Activated CD8-positive, alpha-beta T cell treated with anti-CD3 and anti-CD28 coated beads for 36 hours (primary cell): ENCODE data around the gene PRDM5. TPM values are rescaled to one million over a fixed set of nuclear protein-coding genes. Genes with fewer than 3 reads are reported as not detected.
A peak's percentile ranks its signal among the peaks of the same experiment; 100 is the strongest.

Experiments
- ATAC-seq: fragments of 200-7000 bp; cut with Tn5 transposase; one replicate; pipeline ENCODE4 v1.10.0; 2021; ENCODE audit warnings: mild to moderate bottlenecking, moderate library complexity
- CTCF ChIA-PET: fragments of 350-600 bp; sonication (Branson Sonifier 250); formaldehyde crosslinking; loops from one replicate; lab custom pipeline; 2021; ENCODE audit warnings: antibody characterized with exemption; lab: Charles Lee
- POLR2A ChIA-PET: fragments of 350-600 bp; sonication (Branson Sonifier 250); formaldehyde crosslinking; loops from one replicate; lab custom pipeline; 2021; ENCODE audit warnings: antibody characterized with exemption; lab: Charles Lee
- DNase-seq: peaks from one replicate; pipeline ENCODE4 v3.0.0-alpha.2; 2020
- H3K27ac Mint-ChIP-seq: one replicate; pipeline ENCODE4 v1.8.0; 2021; ENCODE audit warnings: mild to moderate bottlenecking, mixed read lengths
- H3K27me3 Mint-ChIP-seq: one replicate; pipeline ENCODE4 v1.8.0; 2021; ENCODE audit warnings: mixed read lengths
- H3K36me3 Mint-ChIP-seq: one replicate; pipeline ENCODE4 v1.8.0; 2021; ENCODE audit warnings: low read depth, mixed read lengths
- H3K4me1 Mint-ChIP-seq: one replicate; pipeline ENCODE4 v1.8.0; 2021; ENCODE audit warnings: low read depth, mixed read lengths
- H3K4me3 Mint-ChIP-seq: one replicate; pipeline ENCODE4 v1.8.0; 2021; ENCODE audit warnings: mild to moderate bottlenecking, moderate library complexity, mixed read lengths
- H3K9me3 Mint-ChIP-seq: one replicate; pipeline ENCODE4 v1.8.0; 2021; ENCODE audit warnings: mixed read lengths
- CTCF ChIP-seq: fragments of 200-600 bp; IDR thresholded peaks from one replicate; pipeline ENCODE4 v1.8.0; 2022; ENCODE audit warnings: antibody characterized with exemption, mild to moderate bottlenecking
- intact Hi-C: fragments of 100-400 bp; cut with micrococcal nuclease; formaldehyde crosslinking; loops from one replicate; pipeline ENCODE4 v1.10.0; 2022
- total RNA-seq, 2 experiments: library from RNA; stranded (reverse); gene quantifications; one replicate each; pipeline ENCODE4 v1.2.3, GENCODE V29; 2021

Gene PRDM5
- under 1 TPM; 0.51 to 0.52 TPM for total RNA-seq

GRCh38 chr4:120922381-120923206, at the start of gene PRDM5:
Gene PRDM5 (minus strand): TSS chr4:120922726. CDS start chr4:120922608, 118 bp downstream.
- TF ChIP-seq CTCF = no peak
- intact Hi-C loops = no loop called here
- peaks cover 23% of the 10 kb centered on the region for H3K4me1 Mint-ChIP-seq
- DNase-seq (peak; percentile 56), ATAC-seq (peak; percentile 49)
- H3K27ac Mint-ChIP-seq = peak within 1 kb of the TSS; percentile 82
- H3K27me3 Mint-ChIP-seq = peaks cover 16% of the 10 kb centered on the region
- peak within 1 kb of the TSS; percentile 91 for H3K4me3 Mint-ChIP-seq
- CTCF ChIA-PET = interaction anchor here (1.1 to 1.2 kb wide), 2 partner anchors 14 to 202 kb away, joined by 3 read pairs; no protein-coding TSS in a partner anchor
- H3K9me3 Mint-ChIP-seq = no peaks in the 10 kb centered on the region
- POLR2A ChIA-PET = no interaction called here
- no peaks in the 10 kb centered on the region for H3K36me3 Mint-ChIP-seq

- ChIA-PET POLR2A (no interaction called here), CTCF (no interaction called here)
- Mint-ChIP-seq H3K36me3 (no peaks in the 10 kb centered on the region), H3K27me3 (no peaks in the 10 kb centered on the region), H3K27ac (no peak overlapping the region), H3K4me3 (no peak overlapping the region), H3K9me3 (no peaks in the 10 kb centered on the region), H3K4me1 (peaks cover 2% of the 10 kb centered on the region)
- TF ChIP-seq CTCF = no peak
- ATAC-seq = no peak
- intact Hi-C loops = no loop called here
- DNase-seq = no peak
Observed at GRCh38 chr4:120971884-120972283, 49.4 kb upstream of the PRDM5 start.

DNA sequence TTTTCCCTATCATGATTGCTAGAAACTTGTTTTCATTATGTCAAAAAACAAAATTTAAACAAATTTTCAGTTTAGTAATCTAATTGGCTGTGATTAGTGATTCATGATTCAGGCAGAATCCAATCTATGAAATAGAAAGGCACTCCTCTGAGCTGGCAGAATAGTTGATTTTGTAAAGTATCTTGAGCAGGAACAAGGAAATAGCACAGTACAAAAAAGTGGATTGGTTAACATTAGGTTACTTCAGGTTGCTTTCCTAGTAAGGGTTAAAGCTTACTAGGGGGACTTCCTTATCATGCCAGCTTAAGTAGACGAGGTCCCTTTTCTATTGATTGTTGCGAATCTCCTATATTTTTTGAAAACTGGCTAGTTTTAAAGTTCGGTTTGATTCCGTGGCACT, 43.4 kb upstream of the PRDM5 start:
- no peaks in the 10 kb centered on the region for H3K9me3 Mint-ChIP-seq
- CTCF ChIA-PET = interaction anchor here (2.3 kb wide), 1 partner anchor 12 kb away, joined by 7 read pairs; no protein-coding TSS in a partner anchor
- DNase-seq (no peak), ATAC-seq (no peak)
- no peak for TF ChIP-seq CTCF
- POLR2A ChIA-PET = no interaction called here
- H3K4me3 Mint-ChIP-seq = no peak overlapping the region
- H3K27ac Mint-ChIP-seq = no peak overlapping the region
- H3K36me3 Mint-ChIP-seq = no peaks in the 10 kb centered on the region
- intact Hi-C loops = no loop called here
- H3K4me1 Mint-ChIP-seq = no peaks in the 10 kb centered on the region
- H3K27me3 Mint-ChIP-seq = no peaks in the 10 kb centered on the region

DNA sequence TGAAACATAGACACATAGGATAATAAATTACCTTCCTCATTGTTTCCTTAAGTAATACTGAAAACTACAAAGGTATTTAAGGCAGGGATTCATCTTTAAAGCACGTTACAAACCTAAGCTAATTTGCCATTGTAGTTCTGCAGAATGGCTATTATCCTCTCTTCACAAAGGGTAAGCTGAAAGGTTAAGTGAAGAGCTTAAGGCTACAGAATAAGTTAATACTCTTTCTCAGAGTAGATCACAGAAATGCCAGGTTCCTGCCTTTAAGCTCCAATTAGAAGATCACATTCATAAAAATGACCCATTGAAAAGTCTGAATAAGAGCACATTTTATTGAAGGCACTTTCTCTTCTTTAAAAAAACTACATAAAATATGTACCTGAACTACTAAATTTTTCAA, 42.1 kb upstream of the PRDM5 start:
- no peak for DNase-seq
- Mint-ChIP-seq H3K36me3 (no peaks in the 10 kb centered on the region), H3K27ac (no peak overlapping the region), H3K4me1 (no peaks in the 10 kb centered on the region), H3K27me3 (no peaks in the 10 kb centered on the region), H3K4me3 (no peak overlapping the region), H3K9me3 (no peaks in the 10 kb centered on the region)
- ChIA-PET POLR2A (no interaction called here), CTCF (interaction anchor here (2.3 kb wide), 1 partner anchor 13 kb away, joined by 7 read pairs; no protein-coding TSS in a partner anchor)
- no peak for TF ChIP-seq CTCF
- ATAC-seq = no peak
- intact Hi-C loops = no loop called here

GRCh38 chr4:120963449-120963848, 40.9 kb upstream of the PRDM5 start:
- Mint-ChIP-seq H3K36me3 (no peaks in the 10 kb centered on the region), H3K4me3 (no peak overlapping the region), H3K27me3 (no peaks in the 10 kb centered on the region), H3K4me1 (no peaks in the 10 kb centered on the region), H3K9me3 (no peaks in the 10 kb centered on the region), H3K27ac (no peak overlapping the region)
- TF ChIP-seq CTCF = no peak
- DNase-seq (no peak), ATAC-seq (no peak)
- CTCF ChIA-PET = no interaction called here
- POLR2A ChIA-PET = no interaction called here
- intact Hi-C loops = no loop called here
